Esophagus squamous epithelium (tissue), 5 donors: ENCODE results near the gene SLC29A1. TPM values are rescaled to one million over a fixed set of nuclear protein-coding genes. Genes with fewer than 3 reads are reported as not detected.

Experiments used
- DNase-seq: peaks from one replicate; lab custom pipeline; 2025; lab: John Stamatoyannopoulos, UW
- H3K27ac ChIP-seq, 4 donors: fragments of 200-600 bp; sonication (generic); one replicate each; pipeline ENCODE4 v1.5.1; 2016 to 2019; ENCODE audit warnings: mild to moderate bottlenecking in 1 of 4
- H3K27me3 ChIP-seq, 4 donors: fragments of 200-600 bp; sonication (generic); 1 replicate in 3 of 4; 2 replicates in 1 of 4; pipeline versions ENCODE4 v1.5.1 to v1.6.0; 2017 to 2021; ENCODE audit warnings: antibody characterized with exemption in 1 of 4
- H3K36me3 ChIP-seq, 3 donors: fragments of 200-600 bp; sonication (generic); one replicate each; pipeline ENCODE4 v1.5.1; 2016 to 2019
- H3K4me1 ChIP-seq, 3 donors: fragments of 200-600 bp; sonication (generic); one replicate each; pipeline ENCODE4 v1.5.1; 2017 to 2019
- H3K4me3 ChIP-seq, 4 donors: fragments of 200-600 bp; sonication (generic); 1 replicate in 3 of 4; 2 replicates in 1 of 4; pipeline ENCODE4 v1.5.1; 2016 to 2019; ENCODE audit warnings: mild to moderate bottlenecking in 2 of 4, moderate library complexity in 1 of 4
- H3K9me3 ChIP-seq, 3 donors: fragments of 200-600 bp; sonication (generic); one replicate each; pipeline ENCODE4 v1.5.1; 2016 to 2019
- POLR2A ChIP-seq, 4 donors: fragments of 450-650 bp; IDR thresholded peaks; one replicate each; pipeline ENCODE4 v1.6.1; 2017; ENCODE audit warnings: antibody characterized with exemption in 4 of 4, mild to moderate bottlenecking in 4 of 4, moderate library complexity in 3 of 4
- WGBS, 2 donors: methylation state at CpG; one replicate each; pipeline ENCODE4 v1.1.5; 2018; 5-methylcytosine and 5-hydroxymethylcytosine counted together
- intact Hi-C: fragments of 100-400 bp; cut with DNase I; formaldehyde crosslinking; loops from one replicate; pipeline ENCODE4 v1.15.0; 2022
- total RNA-seq, 4 donors: library from RNA; depleted of rRNA; stranded (reverse); fragments of >200 nt; gene quantifications; one replicate each; pipeline ENCODE4 v1.1.0, GENCODE V29; 2016
- TF ChIP-seq, protein P1 (sequence below), 6 experiments: fragments of 450-650 bp in 4 of 6; fragments of 200-600 bp in 2 of 6; sonication (generic) in 2 of 6; IDR thresholded peaks; one replicate each; pipeline ENCODE4 v1.5.1; 2016 to 2019; ENCODE audit warnings: antibody characterized with exemption in 6 of 6, mild to moderate bottlenecking in 4 of 6, moderate library complexity in 4 of 6
- donor health status: DM: yes; HTN: yes; CAD: no.

SLC29A1 gene
- total RNA-seq, 4 donors from 2014 or later: 12.7 to 24.8 (median 22.3) TPM

DNA sequence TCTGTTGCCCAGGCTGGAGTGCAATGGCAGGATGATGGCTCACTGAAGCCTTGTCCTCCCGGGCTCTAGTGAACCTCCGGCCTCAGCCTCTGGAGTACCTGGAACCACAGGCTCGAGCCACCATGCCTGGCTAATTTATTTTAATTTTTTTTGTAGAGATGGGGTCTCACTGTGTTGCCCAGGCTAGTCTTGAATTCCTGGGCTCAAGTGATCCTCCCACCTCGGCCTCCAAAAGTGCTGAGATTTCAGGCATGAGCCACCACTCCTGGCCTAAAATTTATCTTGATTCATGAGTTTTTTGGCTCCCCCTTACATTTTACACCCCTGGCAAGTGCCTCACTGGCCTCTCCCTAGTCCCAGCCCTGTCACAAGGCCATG lies 2.5 kb upstream of the SLC29A1 start:
- Histone ChIP-seq H3K27ac (peak overlapping the region; percentile 66 to 91 (median 88)), H3K4me1 (peaks cover 59 to 97% (median 73%) of the 10 kb centered on the region in 3 donors), H3K27me3 (no peaks in the 10 kb centered on the region), H3K4me3 (no peak overlapping the region), H3K9me3 (no peaks in the 10 kb centered on the region), H3K36me3 (no peaks in the 10 kb centered on the region)
- 82 to 83% methylated on average over 4 of the region's 4 CpGs for WGBS, 2 donors
- intact Hi-C loops: no loop called here
- no peak for TF ChIP-seq POLR2A (IDR thresholded peaks at IDR 0.05)
- TF ChIP-seq, protein P1, sequence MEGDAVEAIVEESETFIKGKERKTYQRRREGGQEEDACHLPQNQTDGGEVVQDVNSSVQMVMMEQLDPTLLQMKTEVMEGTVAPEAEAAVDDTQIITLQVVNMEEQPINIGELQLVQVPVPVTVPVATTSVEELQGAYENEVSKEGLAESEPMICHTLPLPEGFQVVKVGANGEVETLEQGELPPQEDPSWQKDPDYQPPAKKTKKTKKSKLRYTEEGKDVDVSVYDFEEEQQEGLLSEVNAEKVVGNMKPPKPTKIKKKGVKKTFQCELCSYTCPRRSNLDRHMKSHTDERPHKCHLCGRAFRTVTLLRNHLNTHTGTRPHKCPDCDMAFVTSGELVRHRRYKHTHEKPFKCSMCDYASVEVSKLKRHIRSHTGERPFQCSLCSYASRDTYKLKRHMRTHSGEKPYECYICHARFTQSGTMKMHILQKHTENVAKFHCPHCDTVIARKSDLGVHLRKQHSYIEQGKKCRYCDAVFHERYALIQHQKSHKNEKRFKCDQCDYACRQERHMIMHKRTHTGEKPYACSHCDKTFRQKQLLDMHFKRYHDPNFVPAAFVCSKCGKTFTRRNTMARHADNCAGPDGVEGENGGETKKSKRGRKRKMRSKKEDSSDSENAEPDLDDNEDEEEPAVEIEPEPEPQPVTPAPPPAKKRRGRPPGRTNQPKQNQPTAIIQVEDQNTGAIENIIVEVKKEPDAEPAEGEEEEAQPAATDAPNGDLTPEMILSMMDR (IDR thresholded peaks at IDR 0.05): no peak
- no peak for DNase-seq

DNA sequence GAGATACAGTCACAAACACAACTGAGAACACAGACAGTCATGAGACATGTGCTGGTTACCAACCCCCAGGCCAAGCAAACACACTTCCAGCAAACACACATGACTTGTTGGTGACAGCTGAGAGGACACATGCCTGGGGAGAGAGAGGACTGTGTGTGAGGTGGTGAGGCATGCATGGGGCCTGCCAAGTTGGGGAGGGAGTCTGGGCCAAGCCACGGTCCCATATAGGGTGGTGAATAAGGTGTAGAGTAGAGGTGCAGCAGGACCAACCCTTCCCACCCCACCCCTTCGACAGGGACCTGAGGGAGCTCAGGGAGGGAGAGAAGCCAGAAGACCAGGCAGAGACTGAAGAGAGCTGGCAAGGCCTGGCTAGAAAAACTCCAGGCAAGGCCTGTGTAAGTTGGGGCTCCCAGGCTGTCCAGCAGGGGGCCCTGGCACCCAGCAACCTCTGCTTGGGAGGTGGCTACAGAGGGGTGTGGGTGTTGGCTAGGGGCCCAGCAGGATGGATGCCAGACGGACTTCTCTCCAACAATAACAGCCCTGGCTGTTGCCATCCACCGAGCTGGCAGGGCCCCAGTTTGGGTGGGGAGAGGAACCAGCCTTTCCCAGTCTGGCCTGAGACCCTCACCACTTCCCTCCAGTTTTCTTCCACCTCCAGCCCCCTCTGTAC lies 2.0 kb upstream of the SLC29A1 start:
- Histone ChIP-seq H3K9me3 (no peaks in the 10 kb centered on the region), H3K4me1 (peaks cover 63 to 100% (median 78%) of the 10 kb centered on the region in 3 donors), H3K27me3 (no peaks in the 10 kb centered on the region), H3K4me3 (peak overlapping the region in 2 of 4 donors; percentile 79 to 85), H3K36me3 (no peaks in the 10 kb centered on the region), H3K27ac (peak overlapping the region; percentile 66 to 91 (median 88))
- intact Hi-C loops: no loop called here
- 5 to 6% methylated on average over 2 of the region's 4 CpGs for WGBS, 2 donors
- peak; percentile 32 for DNase-seq
- TF ChIP-seq, protein P1 (IDR thresholded peaks at IDR 0.05): peak; percentile 65 to 86 (median 84)
- no peak for TF ChIP-seq POLR2A (IDR thresholded peaks at IDR 0.05)

DNA sequence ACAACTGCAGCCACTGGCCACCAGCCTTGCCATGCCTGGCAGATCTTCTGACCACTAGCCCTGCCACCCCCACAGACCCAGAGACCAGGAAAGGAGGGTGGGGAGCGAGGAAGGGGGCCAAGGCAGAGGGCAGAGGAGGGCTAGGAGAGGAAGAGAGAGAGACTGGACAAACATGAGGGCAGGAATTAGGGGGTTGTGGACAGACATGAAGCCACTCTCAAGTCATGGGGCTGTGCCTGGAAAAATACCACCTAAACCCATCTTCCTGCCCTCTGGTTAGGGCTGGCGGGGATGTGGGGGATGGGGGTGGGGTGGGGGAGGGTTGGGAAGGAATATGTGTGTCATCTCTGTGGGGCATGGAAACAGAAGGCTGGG lies 1.4 kb upstream of the SLC29A1 start:
- TF ChIP-seq, protein P1 (IDR thresholded peaks at IDR 0.05): no peak
- TF ChIP-seq POLR2A (IDR thresholded peaks at IDR 0.05): no peak
- H3K4me1 ChIP-seq: peaks cover 63 to 100% (median 80%) of the 10 kb centered on the region in 3 donors
- no peaks in the 10 kb centered on the region for H3K9me3 ChIP-seq
- peak overlapping the region; percentile 66 to 91 (median 88) for H3K27ac ChIP-seq
- no peaks in the 10 kb centered on the region for H3K36me3 ChIP-seq
- intact Hi-C loops: no loop called here
- H3K27me3 ChIP-seq: no peaks in the 10 kb centered on the region
- WGBS, 2 donors: 76% methylated on average over 2 of the region's 2 CpGs; no CpG with 5 or more reads in 1 of the 2 donors
- H3K4me3 ChIP-seq: peak overlapping the region in 2 of 4 donors; percentile 79 to 85
- DNase-seq: no peak

DNA sequence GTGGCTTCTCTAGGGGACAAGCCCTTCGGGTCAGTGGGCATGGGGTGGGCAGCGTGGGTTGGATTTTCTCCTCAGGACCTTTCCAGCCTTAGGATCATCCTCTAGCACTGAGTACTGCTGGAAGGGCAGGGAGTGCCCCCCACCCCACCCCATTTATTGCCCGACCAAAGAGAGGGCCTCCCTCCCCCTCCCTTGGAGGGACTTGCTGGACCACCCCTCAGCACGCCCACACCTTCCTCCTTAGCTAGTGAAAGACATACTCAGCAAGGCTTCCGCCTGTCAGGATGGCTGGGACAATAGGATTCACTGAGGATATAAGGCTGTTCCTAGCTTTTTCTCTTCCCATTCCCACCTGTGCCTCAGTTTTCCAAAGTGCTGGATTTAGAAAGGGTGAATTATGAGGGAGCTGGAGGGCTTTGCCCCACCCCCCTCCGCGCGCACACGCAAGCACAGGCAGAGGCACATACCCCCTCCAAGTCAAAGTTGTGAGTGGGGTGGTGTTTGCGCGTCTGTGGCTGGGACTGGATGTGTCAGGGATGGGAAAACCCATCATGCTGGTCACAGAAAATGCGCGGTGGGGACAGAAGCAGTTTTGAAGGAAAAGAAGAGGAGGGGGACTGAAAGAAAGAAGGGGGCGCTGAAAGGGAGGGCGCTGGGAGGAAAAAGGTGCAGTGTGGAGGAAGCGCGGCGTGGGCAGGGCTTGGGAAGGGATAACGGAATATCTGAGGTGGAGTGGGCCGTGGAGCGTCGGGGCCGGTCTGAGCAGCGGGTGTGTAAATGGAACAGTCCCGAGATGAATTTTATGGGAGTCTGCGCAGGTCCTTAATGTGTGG lies 693 bp upstream of the SLC29A1 start:
- H3K4me3 ChIP-seq: peak overlapping the region; percentile 43 to 85 (median 62)
- H3K4me1 ChIP-seq: peaks cover 63 to 100% (median 80%) of the 10 kb centered on the region in 3 donors
- H3K27me3 ChIP-seq: no peaks in the 10 kb centered on the region

More for the DNA sequence above, 693 bp upstream of the SLC29A1 start:
- peaks cover 0 to 2% (median 0%) of the 10 kb centered on the region in 3 donors for H3K36me3 ChIP-seq
- no peak for DNase-seq
- WGBS, 2 donors: 14 to 15% methylated on average over 18 to 24 of the region's 26 CpGs
- intact Hi-C loops: no loop called here
- TF ChIP-seq, protein P1 (IDR thresholded peaks at IDR 0.05): no peak
- H3K27ac ChIP-seq: peak overlapping the region; percentile 66 to 91 (median 88)
- no peaks in the 10 kb centered on the region for H3K9me3 ChIP-seq
